ENCODE data around the gene TOB2.
"Not testable (repeated sequence)": the region's sequence is repeated elsewhere in the genome, so short reads cannot be mapped to it uniquely, and the experiment has no call there.

The TOB2 gene

GRCh38 chr22:41447435-41448188 lies 1.0 kb upstream of the TOB2 start:
- H3K4me3 ChIP-seq (ENCODE audit: low read depth, low read length) = peak overlapping the region; percentile 100
- TF ChIP-seq CTCF (IDR thresholded peaks at IDR 0.05; ENCODE audit: low read depth, low read length, missing control alignments) = no peak
- DNase-seq (ENCODE audit: low read depth) = no peak
- in situ Hi-C loops (cut with HindIII; ENCODE audit: low sequenced_read_pairs) = loop anchor here (5.0 kb wide), 1 partner anchor 40 kb away; no protein-coding TSS in a partner anchor

- DNase-seq (ENCODE audit: low read depth) = no peak
- H3K4me3 ChIP-seq (ENCODE audit: low read depth, low read length) = peak overlapping the region; percentile 100
- in situ Hi-C loops (cut with HindIII; ENCODE audit: low sequenced_read_pairs) = loop anchor here (5.0 kb wide), 1 partner anchor 41 kb away; no protein-coding TSS in a partner anchor
- TF ChIP-seq CTCF (IDR thresholded peaks at IDR 0.05; ENCODE audit: low read depth, low read length, missing control alignments) = no peak
Measured at GRCh38 chr22:41446057-41446501, 522 bp downstream of the TOB2 start.

GRCh38 chr22:41445129-41446056 lies 1.2 kb downstream of the TOB2 start:
- in situ Hi-C loops (cut with HindIII; ENCODE audit: low sequenced_read_pairs) = loop anchor here (5.0 kb wide), 1 partner anchor 42 kb away; no protein-coding TSS in a partner anchor
- no peak for DNase-seq (ENCODE audit: low read depth)
- peak overlapping the region; percentile 100 for H3K4me3 ChIP-seq (ENCODE audit: low read depth, low read length)
- TF ChIP-seq CTCF (IDR thresholded peaks at IDR 0.05; ENCODE audit: low read depth, low read length, missing control alignments) = no peak

GRCh38 chr22:41444360-41445128 lies 2.1 kb downstream of the TOB2 start:
- peak; percentile 96 for DNase-seq (ENCODE audit: low read depth)
- H3K4me3 ChIP-seq (ENCODE audit: low read depth, low read length) = peak overlapping the region; percentile 100
- in situ Hi-C loops (cut with HindIII; ENCODE audit: low sequenced_read_pairs) = loop anchor here (5.0 kb wide), 1 partner anchor 43 kb away; no protein-coding TSS in a partner anchor
- no peak for TF ChIP-seq CTCF (IDR thresholded peaks at IDR 0.05; ENCODE audit: low read depth, low read length, missing control alignments)

- TF ChIP-seq CTCF (IDR thresholded peaks at IDR 0.05; ENCODE audit: low read depth, low read length, missing control alignments) = no peak
- DNase-seq (ENCODE audit: low read depth) = no peak
- in situ Hi-C loops (cut with HindIII; ENCODE audit: low sequenced_read_pairs) = no loop called here
- no peak overlapping the region for H3K4me3 ChIP-seq (ENCODE audit: low read depth, low read length)
Measured at GRCh38 chr22:41442240-41442792, 4.3 kb downstream of the TOB2 start.

GRCh38 chr22:41440511-41440910 lies 6.1 kb downstream of the TOB2 start:
- DNase-seq (ENCODE audit: low read depth); in situ Hi-C loops (cut with HindIII; ENCODE audit: low sequenced_read_pairs); H3K4me3 ChIP-seq (ENCODE audit: low read depth, low read length): not testable (repeated sequence)

Data from astrocyte of the cerebellum (primary cell).